Cardiac muscle cell (in vitro differentiated cells and primary cell): Measurements from ENCODE around the gene IGSF5. TPM values are rescaled to one million over a fixed set of nuclear protein-coding genes. Genes with fewer than 3 reads are reported as not detected.

Experiments used
- DNase-seq, 2 donors: peaks; one replicate each; pipeline versions ENCODE4 v3.0.0 to v3.0.0-alpha.2; 2010 to 2017; ENCODE audit warnings: low read depth in 1 of 2, low spot score in 1 of 2
- H3K27ac ChIP-seq: fragments of 200-600 bp; sonication (generic); 2 replicates; pipeline ENCODE4 v1.5.1; 2016
- H3K27me3 ChIP-seq: fragments of 200-600 bp; sonication (generic); 2 replicates; pipeline ENCODE4 v1.6.0; 2016; ENCODE audit warnings: control low read depth
- H3K36me3 ChIP-seq: fragments of 200-600 bp; sonication (generic); 2 replicates; pipeline ENCODE4 v1.5.1; 2016; ENCODE audit warnings: control low read depth
- H3K4me1 ChIP-seq: fragments of 200-600 bp; sonication (generic); 2 replicates; pipeline ENCODE4 v1.8.1; 2017; ENCODE audit warnings: low read depth, mild to moderate bottlenecking, mixed run types
- H3K4me3 ChIP-seq: fragments of 200-600 bp; sonication (generic); 2 replicates; pipeline ENCODE4 v1.5.1; 2016; ENCODE audit warnings: mild to moderate bottlenecking
- H3K9me3 ChIP-seq: fragments of 200-600 bp; sonication (generic); 2 replicates; pipeline ENCODE4 v1.5.1; 2017; ENCODE audit warnings: low read depth, mild to moderate bottlenecking, control low read depth
- CTCF ChIP-seq: IDR thresholded peaks from 2 replicates; pipeline ENCODE4 v1.5.1; 2012; ENCODE audit warnings: low read depth, mild to moderate bottlenecking, low read length
- polyA plus RNA-seq: library from polyadenylated mRNA; unstranded; fragments of >200 nt; fragmentation: Nextera tagmentation; extraction: Ambion mirVana; gene quantifications from 2 replicates; pipeline ENCODE4 v1.2.1, GENCODE V29; 2016
- total RNA-seq: library from RNA; depleted of rRNA; stranded (reverse); fragments of >200 nt; gene quantifications from 2 replicates; pipeline ENCODE4 v1.2.3, GENCODE V29; 2016

The IGSF5 gene
- total and polyA plus RNA-seq, 2 experiments from 2014 or later: 1.7 to 3.1 TPM

GRCh38 chr21:39803393-39803792, 58.4 kb downstream of the IGSF5 start:
- no peaks in the 10 kb centered on the region for H3K27me3 ChIP-seq
- TF ChIP-seq CTCF: no peak
- no peaks in the 10 kb centered on the region for H3K4me1 ChIP-seq
- no peak overlapping the region for H3K27ac ChIP-seq
- no peaks in the 10 kb centered on the region for H3K36me3 ChIP-seq
- H3K4me3 ChIP-seq: no peak overlapping the region
- no peak for DNase-seq
- no peaks in the 10 kb centered on the region for H3K9me3 ChIP-seq

DNA sequence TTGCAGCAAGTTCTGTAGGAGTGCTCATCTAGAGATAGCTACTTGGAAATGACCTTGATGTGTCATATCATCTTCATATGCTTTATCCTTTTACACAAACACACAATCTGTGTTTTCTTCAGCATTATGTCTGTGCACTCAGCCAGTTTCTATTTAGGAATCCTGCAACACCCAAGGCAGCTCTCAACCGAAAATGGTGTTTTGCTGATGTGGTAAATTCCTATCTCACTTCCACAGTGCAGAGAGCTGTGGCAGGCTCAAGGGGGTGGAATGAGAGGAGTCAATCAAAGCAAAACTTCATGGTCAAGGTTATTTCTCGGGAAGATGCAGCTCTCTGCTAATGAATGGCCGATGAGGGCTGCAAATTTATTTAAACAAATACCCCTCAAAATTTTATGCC, 59.3 kb downstream of the IGSF5 start:
- H3K27me3 ChIP-seq: no peaks in the 10 kb centered on the region
- DNase-seq: no peak
- no peaks in the 10 kb centered on the region for H3K9me3 ChIP-seq
- H3K4me1 ChIP-seq: no peaks in the 10 kb centered on the region
- H3K4me3 ChIP-seq: no peak overlapping the region
- TF ChIP-seq CTCF: no peak
- H3K27ac ChIP-seq: no peak overlapping the region
- H3K36me3 ChIP-seq: no peaks in the 10 kb centered on the region

- Histone ChIP-seq H3K9me3 (no peaks in the 10 kb centered on the region), H3K27me3 (no peaks in the 10 kb centered on the region), H3K36me3 (no peaks in the 10 kb centered on the region), H3K27ac (no peak overlapping the region), H3K4me3 (no peak overlapping the region), H3K4me1 (no peaks in the 10 kb centered on the region)
- no peak for TF ChIP-seq CTCF
- DNase-seq: no peak
These were observed 61.0 kb downstream of the IGSF5 start for GRCh38 chr21:39805983-39806382.

DNA sequence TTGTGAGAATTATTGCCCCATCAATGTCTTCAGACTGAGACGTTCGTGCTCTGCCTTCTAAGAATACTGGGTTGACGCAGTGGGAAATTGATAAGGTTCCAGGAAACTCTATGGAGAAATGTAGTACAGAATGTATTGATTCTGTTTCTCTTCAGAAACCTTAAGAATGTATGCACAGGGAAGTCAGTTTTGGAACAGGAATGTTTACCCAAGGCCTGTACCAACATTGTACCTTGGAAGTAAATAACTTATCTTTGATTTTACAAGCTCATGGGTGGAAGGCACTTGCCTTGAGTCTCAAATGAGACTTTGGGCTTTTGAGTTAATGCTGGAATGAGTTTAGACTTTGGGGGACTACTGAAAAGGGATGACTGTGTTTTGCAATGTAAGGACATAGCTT, 62.8 kb downstream of the IGSF5 start:
- TF ChIP-seq CTCF: no peak
- no peak for DNase-seq
- Histone ChIP-seq H3K9me3 (no peaks in the 10 kb centered on the region), H3K36me3 (no peaks in the 10 kb centered on the region), H3K4me1 (no peaks in the 10 kb centered on the region), H3K27ac (no peak overlapping the region), H3K27me3 (no peaks in the 10 kb centered on the region), H3K4me3 (no peak overlapping the region)

DNA sequence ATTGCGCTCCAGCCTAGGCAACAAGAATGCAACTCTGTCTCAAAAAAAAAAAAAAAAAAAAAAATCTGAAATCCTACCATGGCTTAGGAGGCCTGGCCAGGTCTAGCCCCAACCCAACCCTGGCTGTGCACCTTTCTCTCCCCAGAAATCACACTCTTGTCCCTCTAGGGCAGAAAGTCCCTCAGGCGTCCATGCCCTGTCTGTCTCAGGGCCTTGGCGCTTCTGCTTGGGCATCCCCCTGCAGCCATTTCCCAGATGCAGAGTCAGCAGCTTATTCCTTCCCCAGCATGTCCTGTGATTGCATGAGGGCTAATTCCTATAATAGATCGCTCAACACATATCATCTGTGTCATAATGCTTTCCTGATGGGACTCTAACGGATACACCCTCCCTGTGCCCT, 65.0 kb downstream of the IGSF5 start:
- no peak for TF ChIP-seq CTCF

DNA sequence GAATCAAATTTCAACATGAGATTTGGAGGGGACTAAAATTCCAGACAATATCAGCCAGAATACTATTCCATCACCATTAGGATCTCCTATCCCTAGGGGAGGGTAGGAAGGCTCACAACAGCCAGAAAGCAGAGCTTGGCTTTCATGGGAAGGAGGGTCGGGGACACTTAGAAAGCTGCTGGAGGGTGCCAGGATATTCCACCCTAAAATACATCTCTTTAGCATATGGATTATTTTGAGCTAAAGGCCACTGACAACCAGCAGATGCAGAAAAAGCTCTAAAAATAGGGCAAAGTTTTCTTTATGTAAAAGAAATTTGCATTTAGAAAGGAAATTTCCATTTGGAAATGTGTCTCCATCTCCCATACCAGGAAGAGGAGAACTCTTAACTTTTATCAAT, 68.0 kb downstream of the IGSF5 start:
- no peak for DNase-seq
- H3K9me3 ChIP-seq: no peaks in the 10 kb centered on the region
- no peak for TF ChIP-seq CTCF
- H3K4me3 ChIP-seq: no peak overlapping the region
- H3K4me1 ChIP-seq: no peaks in the 10 kb centered on the region
- H3K27me3 ChIP-seq: no peaks in the 10 kb centered on the region
- no peak overlapping the region for H3K27ac ChIP-seq
- H3K36me3 ChIP-seq: no peaks in the 10 kb centered on the region

More for the DNA sequence above, 65.0 kb downstream of the IGSF5 start:
- Histone ChIP-seq H3K27me3 (no peaks in the 10 kb centered on the region), H3K9me3 (no peaks in the 10 kb centered on the region), H3K4me1 (no peaks in the 10 kb centered on the region), H3K4me3 (no peak overlapping the region), H3K36me3 (no peaks in the 10 kb centered on the region), H3K27ac (no peak overlapping the region)
- DNase-seq: no peak
